ENCODE data around the gene CASP12.

CASP12 gene

DNA sequence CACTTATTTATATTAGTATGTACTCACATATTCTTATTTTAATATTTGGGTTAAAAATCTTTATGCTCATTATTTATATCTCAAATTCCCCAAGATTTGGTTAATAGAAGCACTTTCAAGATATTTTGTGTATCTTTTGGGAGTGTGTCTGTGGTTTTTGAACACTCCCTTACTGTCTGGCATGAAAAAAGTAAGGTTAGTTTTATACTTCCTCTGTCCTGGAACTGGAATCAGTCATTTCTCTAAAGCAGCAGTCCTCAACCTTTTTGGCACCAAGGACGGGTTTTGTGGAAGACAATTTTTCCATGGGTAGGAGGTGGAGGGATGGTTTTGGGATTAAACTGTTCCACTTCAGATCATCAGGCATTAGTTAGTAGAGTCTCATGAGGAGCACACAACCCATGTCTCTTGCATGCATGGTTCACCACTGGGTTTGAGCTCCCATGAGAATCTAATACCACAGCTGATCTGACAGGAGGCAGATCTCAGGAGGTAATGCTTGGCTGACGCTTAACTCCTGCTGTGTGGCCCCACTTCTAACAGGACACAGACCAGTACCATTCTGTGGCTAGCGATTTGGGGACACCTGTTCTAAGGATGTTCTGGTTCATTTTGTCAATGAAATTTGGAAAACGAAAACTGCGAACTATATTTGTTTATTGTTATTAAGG lies 60.2 kb downstream of the CASP12 start:
- ATAC-seq, result no peak
- TF ChIP-seq RARB (CRISPR knock-in tag; IDR thresholded peaks at IDR 0.05) (no peak), ZFP3 (CRISPR knock-in tag; IDR thresholded peaks at IDR 0.05) (no peak), ESRRG (CRISPR knock-in tag; IDR thresholded peaks at IDR 0.05) (no peak), ARNTL (CRISPR knock-in tag; IDR thresholded peaks at IDR 0.05; ENCODE audit: borderline replicate concordance, low read depth) (no peak), OSR1 (CRISPR knock-in tag; IDR thresholded peaks at IDR 0.05) (no peak), ISL1 (CRISPR knock-in tag; IDR thresholded peaks at IDR 0.05) (no peak), PPARA (CRISPR knock-in tag; IDR thresholded peaks at IDR 0.05; ENCODE audit: borderline replicate concordance) (no peak), CSDC2 (CRISPR knock-in tag; IDR thresholded peaks at IDR 0.05) (no peak), ZNF70 (CRISPR knock-in tag; IDR thresholded peaks at IDR 0.05) (no peak), ZC3H10 (CRISPR knock-in tag; IDR thresholded peaks at IDR 0.05) (no peak), SNAI2 (CRISPR knock-in tag; IDR thresholded peaks at IDR 0.05) (no peak), ZNF8 (CRISPR knock-in tag; IDR thresholded peaks at IDR 0.05) (no peak), TOX (CRISPR knock-in tag; IDR thresholded peaks at IDR 0.05; ENCODE audit: borderline replicate concordance) (no peak), BACH2 (CRISPR knock-in tag; IDR thresholded peaks at IDR 0.05; ENCODE audit: borderline replicate concordance) (no peak), TCF4 (CRISPR knock-in tag; IDR thresholded peaks at IDR 0.05; ENCODE audit: borderline replicate concordance) (no peak), ZFP30 (CRISPR knock-in tag; IDR thresholded peaks at IDR 0.05) (no peak)
- TF ChIP-seq, protein P1, sequence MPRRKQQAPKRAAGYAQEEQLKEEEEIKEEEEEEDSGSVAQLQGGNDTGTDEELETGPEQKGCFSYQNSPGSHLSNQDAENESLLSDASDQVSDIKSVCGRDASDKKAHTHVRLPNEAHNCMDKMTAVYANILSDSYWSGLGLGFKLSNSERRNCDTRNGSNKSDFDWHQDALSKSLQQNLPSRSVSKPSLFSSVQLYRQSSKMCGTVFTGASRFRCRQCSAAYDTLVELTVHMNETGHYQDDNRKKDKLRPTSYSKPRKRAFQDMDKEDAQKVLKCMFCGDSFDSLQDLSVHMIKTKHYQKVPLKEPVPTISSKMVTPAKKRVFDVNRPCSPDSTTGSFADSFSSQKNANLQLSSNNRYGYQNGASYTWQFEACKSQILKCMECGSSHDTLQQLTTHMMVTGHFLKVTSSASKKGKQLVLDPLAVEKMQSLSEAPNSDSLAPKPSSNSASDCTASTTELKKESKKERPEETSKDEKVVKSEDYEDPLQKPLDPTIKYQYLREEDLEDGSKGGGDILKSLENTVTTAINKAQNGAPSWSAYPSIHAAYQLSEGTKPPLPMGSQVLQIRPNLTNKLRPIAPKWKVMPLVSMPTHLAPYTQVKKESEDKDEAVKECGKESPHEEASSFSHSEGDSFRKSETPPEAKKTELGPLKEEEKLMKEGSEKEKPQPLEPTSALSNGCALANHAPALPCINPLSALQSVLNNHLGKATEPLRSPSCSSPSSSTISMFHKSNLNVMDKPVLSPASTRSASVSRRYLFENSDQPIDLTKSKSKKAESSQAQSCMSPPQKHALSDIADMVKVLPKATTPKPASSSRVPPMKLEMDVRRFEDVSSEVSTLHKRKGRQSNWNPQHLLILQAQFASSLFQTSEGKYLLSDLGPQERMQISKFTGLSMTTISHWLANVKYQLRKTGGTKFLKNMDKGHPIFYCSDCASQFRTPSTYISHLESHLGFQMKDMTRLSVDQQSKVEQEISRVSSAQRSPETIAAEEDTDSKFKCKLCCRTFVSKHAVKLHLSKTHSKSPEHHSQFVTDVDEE (CRISPR knock-in tag; IDR thresholded peaks at IDR 0.05), result no peak

DNA sequence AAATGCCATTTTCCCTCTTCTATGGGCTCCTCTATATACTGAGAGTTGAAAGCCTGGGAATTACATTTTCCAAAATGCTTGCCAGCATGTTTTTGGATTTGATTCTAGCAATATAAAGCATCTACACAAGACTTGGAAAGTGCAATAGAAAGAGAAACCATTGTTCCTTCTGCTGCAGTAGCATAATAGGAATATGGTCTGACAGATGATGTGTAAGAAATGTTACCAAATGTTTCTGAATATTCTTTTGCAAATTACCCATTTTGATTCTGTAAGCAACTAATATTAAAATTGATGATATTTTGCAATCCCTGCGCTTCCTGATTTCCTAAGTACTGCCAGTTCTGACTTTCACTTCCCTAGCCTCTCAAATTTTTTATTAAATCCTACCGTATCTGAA lies 61.6 kb downstream of the CASP12 start:
- no peak for ATAC-seq
- no peak for TF ChIP-seq TCF4 (CRISPR knock-in tag; IDR thresholded peaks at IDR 0.05; ENCODE audit: borderline replicate concordance)

Data from SK-N-SH treated with all-trans-retinoic acid at 6 μM for 48 hours (cell line).